GM19328 (cell line): ENCODE data around the gene COL5A1.
"Not testable (repeated sequence)": the region's sequence is repeated elsewhere in the genome, so short reads cannot be mapped to it uniquely, and the experiment has no call there.

Experiments
- ATAC-seq: cut with Tn5 transposase; IDR thresholded peaks from one replicate; pipeline ENCODE4 v1.9.1; 2021; ENCODE audit warnings: mild to moderate bottlenecking, moderate library complexity; ENCODE audit not compliant: unreplicated experiment

Gene COL5A1

GRCh38 chr9:134637696-134638501 lies 3.7 kb upstream of the COL5A1 start:
- no peak for ATAC-seq

GRCh38 chr9:134638502-134639090 lies 3.0 kb upstream of the COL5A1 start:
- no peak for ATAC-seq

GRCh38 chr9:134639994-134640393 lies 1.6 kb upstream of the COL5A1 start:
- ATAC-seq = no peak

- no peak for ATAC-seq
Measured at GRCh38 chr9:134640506-134641172, 964 bp upstream of the COL5A1 start.

- no peak for ATAC-seq
Measured at GRCh38 chr9:134641990-134642384, 384 bp downstream of the COL5A1 start.

- no peak for ATAC-seq
Measured at GRCh38 chr9:134642385-134643181, 980 bp downstream of the COL5A1 start.

- ATAC-seq = no peak
Measured at GRCh38 chr9:134643222-134643671, 1.6 kb downstream of the COL5A1 start.

GRCh38 chr9:134644401-134644724 lies 2.8 kb downstream of the COL5A1 start:
- ATAC-seq = not testable (repeated sequence)

- no peak for ATAC-seq
Measured at GRCh38 chr9:134644725-134645606, 3.4 kb downstream of the COL5A1 start.

GRCh38 chr9:134645607-134646365 lies 4.2 kb downstream of the COL5A1 start:
- no peak for ATAC-seq

- no peak for ATAC-seq
Measured at GRCh38 chr9:134647359-134648080, 5.9 kb downstream of the COL5A1 start.

GRCh38 chr9:134648701-134649530 lies 7.3 kb downstream of the COL5A1 start:
- no peak for ATAC-seq

- ATAC-seq = no peak
Measured at GRCh38 chr9:134650431-134651190, 9.0 kb downstream of the COL5A1 start.

GRCh38 chr9:134651226-134651905 lies 9.8 kb downstream of the COL5A1 start:
- ATAC-seq = no peak

- no peak for ATAC-seq
Measured at GRCh38 chr9:134652291-134653225, 11.0 kb downstream of the COL5A1 start.
